ENCODE measurements around the gene MEGF11. TPM values are rescaled to one million over a fixed set of nuclear protein-coding genes. Genes with fewer than 3 reads are reported as not detected.

The MEGF11 gene
- total and polyA plus RNA-seq, 8 donors, result 0.05 to 0.92 (median 0.14) TPM; not detected in 4

DNA sequence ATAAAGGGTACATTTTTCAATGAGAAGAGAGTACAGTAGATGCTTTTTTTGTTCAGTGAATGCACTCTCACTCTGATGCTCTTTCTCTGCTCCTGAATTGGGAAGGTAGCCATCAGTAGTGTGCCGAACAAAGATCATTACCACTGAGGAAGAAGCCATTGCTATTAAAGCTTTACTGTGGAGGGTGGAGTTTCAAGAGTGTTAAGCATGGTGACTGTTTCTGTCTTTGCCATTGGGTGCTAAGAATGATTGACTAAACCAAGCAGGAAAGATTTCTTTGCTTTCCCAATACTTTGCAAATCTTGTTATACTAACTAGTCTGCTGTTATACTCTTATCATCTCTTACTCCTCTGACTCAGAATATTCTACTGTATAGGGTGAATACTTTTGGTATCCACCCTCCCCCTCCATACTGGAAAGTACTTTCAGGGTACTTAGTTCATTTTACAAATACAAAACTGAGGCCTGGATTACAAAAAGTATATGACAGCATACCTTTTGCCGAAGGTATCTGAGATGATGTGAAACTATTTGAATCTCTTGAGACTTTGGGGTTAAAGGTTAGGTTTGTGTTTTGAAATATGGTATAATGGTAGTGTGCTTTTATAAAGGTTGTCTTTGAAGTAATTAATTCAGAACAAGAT is 382.5 kb downstream of the MEGF11 start:
- WGBS, 5 donors, result 13 to 29% (median 21%) methylated on average over 2 of the region's 2 CpGs
- Histone ChIP-seq H3K27ac (peak overlapping the region; percentile 72 to 98 (median 96)), H3K36me3 (peaks cover 10 to 16% (median 12%) of the 10 kb centered on the region in 4 donors), H3K27me3 (no peaks in the 10 kb centered on the region), H3K4me1 (peaks cover 9 to 58% (median 35%) of the 10 kb centered on the region in 4 donors), H3K4me3 (peak overlapping the region; percentile 74 to 93 (median 82)), H3K9me3 (no peaks in the 10 kb centered on the region)
- peak in 1 of 2 donors; percentile 74 for DNase-seq
- intact Hi-C loops (cut with DNase I; ENCODE audit: low total_unique reads), result no loop called here
- TF ChIP-seq, protein P1, sequence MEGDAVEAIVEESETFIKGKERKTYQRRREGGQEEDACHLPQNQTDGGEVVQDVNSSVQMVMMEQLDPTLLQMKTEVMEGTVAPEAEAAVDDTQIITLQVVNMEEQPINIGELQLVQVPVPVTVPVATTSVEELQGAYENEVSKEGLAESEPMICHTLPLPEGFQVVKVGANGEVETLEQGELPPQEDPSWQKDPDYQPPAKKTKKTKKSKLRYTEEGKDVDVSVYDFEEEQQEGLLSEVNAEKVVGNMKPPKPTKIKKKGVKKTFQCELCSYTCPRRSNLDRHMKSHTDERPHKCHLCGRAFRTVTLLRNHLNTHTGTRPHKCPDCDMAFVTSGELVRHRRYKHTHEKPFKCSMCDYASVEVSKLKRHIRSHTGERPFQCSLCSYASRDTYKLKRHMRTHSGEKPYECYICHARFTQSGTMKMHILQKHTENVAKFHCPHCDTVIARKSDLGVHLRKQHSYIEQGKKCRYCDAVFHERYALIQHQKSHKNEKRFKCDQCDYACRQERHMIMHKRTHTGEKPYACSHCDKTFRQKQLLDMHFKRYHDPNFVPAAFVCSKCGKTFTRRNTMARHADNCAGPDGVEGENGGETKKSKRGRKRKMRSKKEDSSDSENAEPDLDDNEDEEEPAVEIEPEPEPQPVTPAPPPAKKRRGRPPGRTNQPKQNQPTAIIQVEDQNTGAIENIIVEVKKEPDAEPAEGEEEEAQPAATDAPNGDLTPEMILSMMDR (IDR thresholded peaks at IDR 0.05), result no peak
- TF ChIP-seq POLR2AphosphoS5 (IDR thresholded peaks at IDR 0.05), result peak in 1 of 3 donors; percentile 5

DNA sequence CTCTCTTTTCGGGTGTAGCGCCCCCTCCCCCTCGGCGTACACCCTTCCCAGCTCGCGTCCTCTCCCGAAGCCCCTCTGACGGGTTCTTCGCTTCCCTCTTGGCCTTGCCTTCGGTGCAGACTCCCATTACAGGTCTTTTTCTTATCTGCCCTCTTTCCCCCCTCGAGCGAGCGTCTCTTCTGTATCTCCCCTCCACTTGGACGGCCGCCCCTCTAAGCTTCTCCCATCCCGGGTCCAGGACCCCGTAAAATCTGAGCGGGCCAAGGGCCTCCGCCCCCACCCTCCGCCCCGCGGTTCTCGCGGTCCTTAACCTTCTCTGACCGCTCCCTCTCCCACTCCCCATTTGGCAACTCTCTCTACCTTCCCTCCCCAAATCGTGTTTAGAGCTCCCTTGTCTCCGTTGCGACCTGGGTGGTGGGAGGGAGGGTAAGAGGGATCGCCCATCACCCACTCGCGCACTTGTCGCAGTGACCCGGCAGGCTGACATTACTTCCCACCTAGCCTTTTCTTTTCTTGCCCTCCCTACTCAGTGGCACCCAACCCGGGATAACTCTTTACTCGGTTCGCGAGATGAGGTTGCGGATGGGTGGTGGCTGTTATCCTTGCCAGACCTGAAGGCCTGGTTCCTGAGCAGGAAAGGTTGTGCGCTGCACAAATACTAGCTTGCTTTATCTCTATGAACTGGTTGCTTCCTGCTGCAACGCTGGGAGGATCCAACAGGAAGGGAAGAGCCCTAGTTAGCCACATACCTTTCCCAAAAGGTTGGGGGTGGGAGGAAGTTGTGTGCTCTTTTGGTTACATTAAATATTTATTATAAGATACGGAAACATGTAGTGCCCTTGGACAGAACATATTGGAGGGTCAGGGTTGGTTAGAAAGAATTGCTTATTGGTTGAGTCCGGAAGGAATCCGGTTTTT is 383.3 kb downstream of the MEGF11 start:
- H3K36me3 ChIP-seq, result peaks cover 10 to 13% (median 11%) of the 10 kb centered on the region in 4 donors
- peaks cover 9 to 50% (median 29%) of the 10 kb centered on the region in 4 donors for H3K4me1 ChIP-seq
- intact Hi-C loops (cut with DNase I; ENCODE audit: low total_unique reads), result loop anchor here (10.0 kb wide), 1 partner anchor 235 kb away; no protein-coding TSS in a partner anchor
- no peaks in the 10 kb centered on the region for H3K9me3 ChIP-seq
- TF ChIP-seq POLR2A (IDR thresholded peaks at IDR 0.05), result peak in 1 of 4 donors; percentile 57
- peak in 2 of 3 donors; percentile 89 to 92 for TF ChIP-seq POLR2AphosphoS5 (IDR thresholded peaks at IDR 0.05)
- no peak for TF ChIP-seq EP300 (IDR thresholded peaks at IDR 0.05)
- TF ChIP-seq, protein P1 (IDR thresholded peaks at IDR 0.05), result no peak
- H3K4me3 ChIP-seq, result peak overlapping the region; percentile 74 to 93 (median 82)
- peak; percentile 74 to 88 for DNase-seq
- 0 to 1% (median 1%) methylated on average over 43 of the region's 43 CpGs for WGBS, 5 donors
- peak overlapping the region; percentile 95 to 99 (median 97) for H3K27ac ChIP-seq
- no peaks in the 10 kb centered on the region for H3K27me3 ChIP-seq

DNA sequence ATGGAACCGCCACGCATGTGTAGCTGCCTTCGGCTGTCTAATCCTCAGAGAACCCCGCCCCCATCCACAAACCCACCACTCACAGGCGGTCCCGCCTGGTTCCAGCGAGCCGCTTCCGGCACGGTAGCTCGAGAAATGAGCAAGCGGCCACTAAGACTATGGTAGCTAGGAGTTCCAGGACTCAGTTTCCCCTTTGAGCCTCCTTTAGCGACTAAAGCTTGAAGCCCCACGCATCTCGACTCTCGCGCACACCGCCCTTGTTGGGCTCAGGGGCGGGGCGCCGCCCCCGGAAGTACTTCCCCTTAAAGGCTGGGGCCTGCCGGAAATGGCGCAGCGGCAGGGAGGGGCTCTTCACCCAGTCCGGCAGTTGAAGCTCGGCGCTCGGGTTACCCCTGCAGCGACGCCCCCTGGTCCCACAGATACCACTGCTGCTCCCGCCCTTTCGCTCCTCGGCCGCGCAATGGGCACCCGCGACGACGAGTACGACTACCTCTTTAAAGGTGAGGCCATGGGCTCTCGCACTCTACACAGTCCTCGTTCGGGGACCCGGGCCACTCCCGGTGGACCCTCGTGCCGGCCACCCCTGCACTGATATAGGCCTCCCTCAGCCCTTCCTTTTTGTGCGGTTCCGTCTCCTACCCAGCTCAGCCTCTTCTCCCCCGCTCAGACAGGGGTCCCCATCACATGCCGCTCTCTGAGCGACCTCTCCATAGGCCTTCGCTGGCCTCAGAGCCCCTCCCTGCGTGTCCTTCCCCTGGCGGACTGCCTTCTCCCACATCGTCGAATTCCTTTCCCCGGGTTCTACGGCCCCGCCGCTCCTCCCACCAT is 384.2 kb downstream of the MEGF11 start, which contains the start of gene RAB11A:
Gene RAB11A (plus strand): TSS at position 366 of the 828 bp plus-strand sequence. CDS start 95 bp downstream, at position 461.
- H3K9me3 ChIP-seq, result no peaks in the 10 kb centered on the region
- intact Hi-C loops (cut with DNase I; ENCODE audit: low total_unique reads), result loop anchor here (10.0 kb wide), 1 partner anchor 235 kb away; no protein-coding TSS in a partner anchor
- TF ChIP-seq EP300 (IDR thresholded peaks at IDR 0.05) (no peak), POLR2A (IDR thresholded peaks at IDR 0.05) (peak in 2 of 4 donors; percentile 75 to 89), POLR2AphosphoS5 (IDR thresholded peaks at IDR 0.05) (peak; percentile 73 to 98 (median 95))
- TF ChIP-seq, protein P1 (IDR thresholded peaks at IDR 0.05), result peak in 2 of 7 experiments; percentile 18 to 27
- H3K4me3 ChIP-seq, result peak within 1 kb of the TSS; percentile 74 to 93 (median 82)
- H3K36me3 ChIP-seq, result peaks cover 2 to 4% (median 3%) of the 10 kb centered on the region in 4 donors
- WGBS, 5 donors, result 0 to 1% (median 0%) methylated on average over 59 to 62 of the region's 62 CpGs
- H3K27me3 ChIP-seq, result no peaks in the 10 kb centered on the region
- DNase-seq, result peak; percentile 96 to 99
- peaks cover 9 to 41% (median 26%) of the 10 kb centered on the region in 4 donors for H3K4me1 ChIP-seq
- H3K27ac ChIP-seq, result peak within 1 kb of the TSS; percentile 95 to 99 (median 97)
